ENCODE data around the gene CUL1. TPM values are rescaled to one million over a fixed set of nuclear protein-coding genes. Genes with fewer than 3 reads are reported as not detected.

CUL1 gene
- total RNA-seq, result 10 to 100 TPM; 25.1 to 53.0 (median 36.9) TPM

DNA sequence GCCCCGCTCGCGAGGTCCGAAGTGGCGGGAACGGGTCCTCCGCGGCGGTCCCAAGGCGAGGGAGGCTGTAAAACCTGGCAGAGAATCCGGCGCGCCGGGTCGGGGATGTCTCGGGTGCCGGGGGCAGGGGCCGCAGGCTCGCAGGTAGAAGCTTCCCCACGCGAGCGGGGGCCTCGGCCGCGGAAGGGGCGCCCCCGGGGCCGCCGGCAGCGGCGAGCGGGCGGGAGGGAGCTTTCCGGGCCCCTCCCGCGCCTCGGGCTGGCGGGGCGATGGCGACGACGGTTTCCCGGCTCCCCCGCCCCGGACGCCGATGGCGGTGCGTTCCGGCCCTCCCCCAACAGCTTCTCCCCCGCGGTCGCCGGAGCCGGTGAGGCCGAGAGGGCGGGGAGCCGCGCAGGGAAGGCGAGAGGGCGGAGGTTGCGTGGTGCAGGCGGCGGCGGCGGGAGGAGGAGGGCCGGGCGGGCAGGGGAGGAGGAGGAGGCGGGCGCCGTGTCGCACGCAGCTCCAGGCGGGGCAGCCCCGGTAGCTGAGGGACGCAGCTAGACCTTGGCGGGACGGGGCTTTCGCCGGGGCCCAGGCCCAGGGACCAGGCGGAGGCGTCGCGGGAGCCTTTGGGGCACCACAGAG, at the start of gene CUL1:
Gene CUL1, plus strand, starts transcription at position 507 of the 627 bp plus-strand sequence. CDS start 31,220 bp downstream, outside the sequence.
- ATAC-seq (replicated peaks in 6 of 8), result peak; percentile 70 to 82 (median 75)
- Histone ChIP-seq H3K4me3 (peak within 1 kb of the TSS; percentile 54 to 99 (median 83)), H3K27ac (peak within 1 kb of the TSS; percentile 92 to 98), H3K4me1 (replicated peaks in 1 of 2) (peaks cover 18 to 31% of the 10 kb centered on the region in 2 donors)
- in situ Hi-C loops (cut with MboI; ENCODE audit: low pct_unique_long_range_greater_than_20kb in 2 of 9, low sequenced_read_pairs in 9 of 9, unreplicated experiment in 9 of 9), result no loop called here
- WGBS, 10 experiments, result no CpG with 5 or more reads among the region's 84 CpGs

DNA sequence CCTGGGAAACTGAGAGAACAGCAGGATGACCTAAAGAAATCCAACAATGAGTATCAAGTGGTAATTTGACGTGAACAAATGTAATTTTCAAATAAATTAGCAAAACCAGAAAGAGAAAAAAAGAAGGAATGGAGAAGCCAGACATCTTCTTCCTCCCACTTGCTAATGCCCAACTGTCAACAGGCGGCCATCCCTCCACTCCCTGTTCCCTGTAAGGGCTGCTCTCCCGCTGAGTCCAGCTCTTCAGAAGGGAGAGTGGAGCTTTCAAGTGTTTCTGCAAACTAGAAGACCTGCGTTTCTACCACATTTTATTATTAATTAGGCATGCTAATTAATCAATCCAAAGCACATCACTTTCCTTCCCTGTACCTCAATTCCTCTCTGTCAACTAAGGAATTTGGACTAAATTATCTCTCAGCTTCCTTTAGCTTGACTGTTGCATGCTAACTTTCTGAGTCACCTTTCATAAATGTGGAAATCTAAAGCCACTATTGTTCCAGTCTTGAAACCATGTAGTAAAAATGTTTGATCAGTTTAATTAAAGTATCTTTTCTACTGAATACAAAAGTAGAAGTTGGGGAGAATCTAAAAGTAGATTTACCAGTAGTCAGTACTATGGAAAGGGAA, 48.4 kb upstream of the CUL1 start:
- in situ Hi-C loops (cut with MboI; ENCODE audit: low pct_unique_long_range_greater_than_20kb in 2 of 9, low sequenced_read_pairs in 9 of 9, unreplicated experiment in 9 of 9), result no loop called here
- ATAC-seq (replicated peaks in 6 of 8), result no peak
- WGBS, 10 experiments, result 20 to 93% (median 53%) methylated on average over 1 to 4 of the region's 4 CpGs
- H3K4me1 ChIP-seq (replicated peaks in 1 of 2), result no peaks in the 10 kb centered on the region
- H3K4me3 ChIP-seq, result no peak overlapping the region
- H3K27ac ChIP-seq, result no peak overlapping the region

DNA sequence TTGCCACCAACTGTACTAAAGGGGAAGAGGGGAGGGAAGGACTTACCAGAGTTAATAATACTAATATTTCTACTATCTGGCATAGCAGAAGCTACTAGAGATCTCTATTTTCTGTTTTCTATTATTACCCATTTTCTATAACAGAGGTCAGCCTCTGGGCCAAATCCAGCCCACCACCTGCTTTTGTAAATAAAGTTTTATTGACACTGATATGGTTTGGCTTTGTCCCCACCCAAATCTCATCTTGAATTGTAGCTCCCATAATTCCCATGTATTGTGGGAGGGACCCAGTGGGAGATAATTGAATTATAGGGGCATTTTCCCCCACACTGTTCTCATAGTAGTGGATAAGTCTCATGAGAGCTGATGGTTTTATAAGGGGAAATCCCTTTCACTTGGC, 45.9 kb upstream of the CUL1 start:
- in situ Hi-C loops (cut with MboI; ENCODE audit: low pct_unique_long_range_greater_than_20kb in 2 of 9, low sequenced_read_pairs in 9 of 9, unreplicated experiment in 9 of 9), result no loop called here
- Histone ChIP-seq H3K4me1 (replicated peaks in 1 of 2) (no peaks in the 10 kb centered on the region), H3K4me3 (no peak overlapping the region), H3K27ac (no peak overlapping the region)
- no peak for ATAC-seq (replicated peaks in 6 of 8)

DNA sequence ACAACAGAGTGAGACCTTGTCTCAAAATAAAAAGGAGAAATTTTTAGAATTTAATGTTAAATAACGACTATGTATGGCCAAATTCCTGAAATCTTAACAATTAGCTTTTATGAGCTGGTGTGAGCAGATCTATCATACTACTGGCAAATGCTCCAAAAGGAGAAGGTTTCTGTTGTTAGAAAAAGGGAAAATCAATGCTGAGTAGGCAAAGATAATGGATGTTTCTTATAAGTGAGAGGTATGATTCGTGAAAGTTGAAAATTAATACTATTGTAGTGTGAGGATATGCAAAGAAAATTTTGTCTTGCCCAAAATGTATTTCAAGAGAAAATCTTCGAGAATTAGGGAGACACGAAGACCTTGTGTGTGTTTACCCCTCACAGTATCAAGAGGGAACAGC, 40.8 kb upstream of the CUL1 start:
- no peak for ATAC-seq (replicated peaks in 6 of 8)
- in situ Hi-C loops (cut with MboI; ENCODE audit: low pct_unique_long_range_greater_than_20kb in 2 of 9, low sequenced_read_pairs in 9 of 9, unreplicated experiment in 9 of 9), result no loop called here
- Histone ChIP-seq H3K4me3 (no peak overlapping the region), H3K27ac (no peak overlapping the region), H3K4me1 (replicated peaks in 1 of 2) (no peaks in the 10 kb centered on the region)
- 30 to 87% (median 79%) methylated on average over 1 to 4 of the region's 4 CpGs; no CpG with 5 or more reads in 1 of the 10 experiments for WGBS, 10 experiments

DNA sequence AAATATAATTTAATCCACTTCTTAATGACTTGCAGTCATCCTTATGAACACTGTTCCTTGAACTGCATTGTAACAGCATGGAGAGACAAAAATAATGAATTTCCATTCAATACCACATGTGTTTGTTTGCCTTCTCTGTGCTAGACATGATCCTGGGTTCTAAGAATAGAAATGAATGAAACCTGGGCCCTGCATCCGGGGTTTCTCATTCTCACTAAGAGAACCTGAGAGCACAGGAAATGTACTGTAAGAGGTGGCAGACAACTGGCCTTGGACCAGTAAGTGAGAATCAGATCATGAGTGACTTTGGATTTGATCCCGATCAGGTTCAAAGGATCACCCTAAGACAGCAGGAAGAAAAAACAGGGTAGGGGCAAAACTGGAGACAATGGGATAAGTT, 37.2 kb upstream of the CUL1 start:
- Histone ChIP-seq H3K4me1 (replicated peaks in 1 of 2) (peaks cover 0 to 2% of the 10 kb centered on the region in 2 donors), H3K4me3 (no peak overlapping the region), H3K27ac (no peak overlapping the region)
- ATAC-seq (replicated peaks in 6 of 8), result no peak
- 0 to 100% (median 94%) methylated on average over 1 to 2 of the region's 2 CpGs; no CpG with 5 or more reads in 1 of the 10 experiments for WGBS, 10 experiments
- in situ Hi-C loops (cut with MboI; ENCODE audit: low pct_unique_long_range_greater_than_20kb in 2 of 9, low sequenced_read_pairs in 9 of 9, unreplicated experiment in 9 of 9), result no loop called here

GRCh38 chr7:148662646-148663045, 36.1 kb upstream of the CUL1 start:
- peaks cover 0 to 2% of the 10 kb centered on the region in 2 donors for H3K4me1 ChIP-seq (replicated peaks in 1 of 2)
- no peak for ATAC-seq (replicated peaks in 6 of 8)
- no peak overlapping the region for H3K27ac ChIP-seq
- WGBS, 10 experiments, result 0 to 100% (median 70%) methylated on average over 1 to 3 of the region's 3 CpGs; no CpG with 5 or more reads in 2 of the 10 experiments
- H3K4me3 ChIP-seq, result no peak overlapping the region
- in situ Hi-C loops (cut with MboI; ENCODE audit: low pct_unique_long_range_greater_than_20kb in 2 of 9, low sequenced_read_pairs in 9 of 9, unreplicated experiment in 9 of 9), result no loop called here

- WGBS, 10 experiments, result 0 to 80% (median 28%) methylated on average over 1 to 6 of the region's 6 CpGs; no CpG with 5 or more reads in 2 of the 10 experiments
- ATAC-seq (replicated peaks in 6 of 8), result peak in 6 of 8 experiments; percentile 27 to 100 (median 70)
These were observed 34.4 kb upstream of the CUL1 start for GRCh38 chr7:148664324-148664723.

DNA sequence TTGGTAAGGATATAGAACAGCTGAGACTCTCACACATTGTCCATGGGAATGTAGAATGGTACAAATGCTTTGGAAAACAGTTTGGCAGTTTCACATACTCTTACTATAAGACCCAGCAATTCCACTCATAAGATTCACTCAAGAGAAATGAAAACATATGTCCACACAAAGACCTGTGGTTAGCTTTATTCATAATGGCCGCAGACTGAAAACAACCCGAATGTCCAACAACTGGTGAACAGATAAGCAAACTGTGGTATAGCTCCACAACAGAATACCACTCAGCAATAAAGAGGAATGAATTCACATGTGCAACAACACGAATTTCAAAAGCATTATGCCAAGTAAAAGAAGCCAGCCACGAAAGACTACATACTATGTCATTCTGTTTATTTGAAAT, 33.5 kb upstream of the CUL1 start:
- 0 to 100% (median 67%) methylated on average over 1 to 4 of the region's 4 CpGs; no CpG with 5 or more reads in 1 of the 10 experiments for WGBS, 10 experiments
- Histone ChIP-seq H3K4me1 (replicated peaks in 1 of 2) (peaks cover 0 to 2% of the 10 kb centered on the region in 2 donors), H3K4me3 (no peak overlapping the region), H3K27ac (no peak overlapping the region)
- no peak for ATAC-seq (replicated peaks in 6 of 8)
- in situ Hi-C loops (cut with MboI; ENCODE audit: low pct_unique_long_range_greater_than_20kb in 2 of 9, low sequenced_read_pairs in 9 of 9, unreplicated experiment in 9 of 9), result no loop called here

More at GRCh38 chr7:148664324-148664723, 34.4 kb upstream of the CUL1 start:
- in situ Hi-C loops (cut with MboI; ENCODE audit: low pct_unique_long_range_greater_than_20kb in 2 of 9, low sequenced_read_pairs in 9 of 9, unreplicated experiment in 9 of 9), result no loop called here
- no peak overlapping the region for H3K27ac ChIP-seq
- H3K4me1 ChIP-seq (replicated peaks in 1 of 2), result peaks cover 0 to 2% of the 10 kb centered on the region in 2 donors
- H3K4me3 ChIP-seq, result no peak overlapping the region

DNA sequence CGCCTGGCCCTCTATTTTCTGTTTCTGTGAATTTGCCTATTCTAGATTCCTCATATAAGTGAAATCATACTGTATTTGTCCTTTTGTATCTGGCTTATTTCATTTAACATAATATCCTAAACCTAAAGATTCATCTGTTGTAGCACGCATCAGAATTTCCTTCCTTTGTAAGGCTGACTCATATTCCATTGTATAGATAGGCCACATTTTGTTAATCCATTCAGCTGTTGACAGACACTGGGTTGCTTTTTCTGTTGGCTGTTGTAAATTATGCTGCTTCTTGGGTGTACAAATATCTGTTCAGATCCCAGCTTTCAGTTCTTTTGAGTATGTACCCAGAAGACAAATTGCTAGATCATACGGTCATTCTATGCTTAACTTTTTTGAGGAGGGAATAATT, 28.8 kb upstream of the CUL1 start:
- in situ Hi-C loops (cut with MboI; ENCODE audit: low pct_unique_long_range_greater_than_20kb in 2 of 9, low sequenced_read_pairs in 9 of 9, unreplicated experiment in 9 of 9), result no loop called here
- no peak overlapping the region for H3K4me3 ChIP-seq
- ATAC-seq (replicated peaks in 6 of 8), result no peak
- no peak overlapping the region for H3K27ac ChIP-seq
- 0 to 100% (median 89%) methylated on average over 1 to 3 of the region's 3 CpGs; no CpG with 5 or more reads in 1 of the 10 experiments for WGBS, 10 experiments
- H3K4me1 ChIP-seq (replicated peaks in 1 of 2), result no peaks in the 10 kb centered on the region

DNA sequence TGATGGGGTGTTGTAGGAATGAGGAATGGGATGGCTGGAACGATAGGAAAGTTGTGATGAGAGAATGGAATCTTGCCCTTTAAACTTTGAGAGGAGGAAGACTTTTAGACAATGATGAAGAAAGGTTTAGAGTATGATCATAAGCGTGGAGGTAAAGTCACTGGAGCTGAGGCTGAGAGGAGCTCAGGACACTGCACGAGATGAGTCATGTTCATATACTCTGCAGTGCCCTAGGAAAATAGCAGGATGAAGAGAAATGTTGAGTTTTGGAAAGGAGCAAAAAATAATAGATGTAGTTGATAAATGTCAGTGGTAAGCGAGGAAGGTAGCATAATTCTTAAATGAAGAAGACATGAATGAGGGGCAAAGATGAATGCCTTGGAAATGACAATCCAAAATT, 28.3 kb upstream of the CUL1 start:
- peak in 1 of 8 experiments; percentile 12 for ATAC-seq (replicated peaks in 6 of 8)
- H3K4me1 ChIP-seq (replicated peaks in 1 of 2), result no peaks in the 10 kb centered on the region
- in situ Hi-C loops (cut with MboI; ENCODE audit: low pct_unique_long_range_greater_than_20kb in 2 of 9, low sequenced_read_pairs in 9 of 9, unreplicated experiment in 9 of 9), result no loop called here
- no peak overlapping the region for H3K4me3 ChIP-seq
- WGBS, 10 experiments, result 25 to 100% (median 72%) methylated on average over 2 to 4 of the region's 4 CpGs
- H3K27ac ChIP-seq, result no peak overlapping the region

GRCh38 chr7:148670807-148671206, 27.9 kb upstream of the CUL1 start:
- in situ Hi-C loops (cut with MboI; ENCODE audit: low pct_unique_long_range_greater_than_20kb in 2 of 9, low sequenced_read_pairs in 9 of 9, unreplicated experiment in 9 of 9), result no loop called here
- no peak for ATAC-seq (replicated peaks in 6 of 8)
- Histone ChIP-seq H3K4me3 (no peak overlapping the region), H3K4me1 (replicated peaks in 1 of 2) (no peaks in the 10 kb centered on the region), H3K27ac (no peak overlapping the region)
- 31 to 97% (median 70%) methylated on average over 1 to 4 of the region's 4 CpGs; no CpG with 5 or more reads in 4 of the 10 experiments for WGBS, 10 experiments

DNA sequence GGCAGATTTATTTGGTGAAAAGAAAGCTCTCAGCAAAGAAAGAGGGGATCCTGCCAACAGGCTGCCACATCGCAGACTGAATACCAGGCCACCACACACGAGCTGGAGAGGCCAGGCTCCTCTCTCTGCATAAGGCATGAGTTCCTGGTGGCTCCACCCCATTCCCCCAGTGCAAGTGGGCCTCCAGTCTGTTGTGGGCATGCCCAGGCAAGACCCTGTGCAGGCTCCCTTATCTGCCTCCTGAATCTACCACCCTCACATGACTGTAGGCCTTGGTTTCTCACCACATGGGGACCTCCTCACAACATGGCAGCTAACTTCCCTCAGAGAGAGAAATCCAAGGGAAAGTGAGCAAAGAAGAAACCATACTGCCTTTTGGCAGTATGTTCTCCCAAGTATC, 26.7 kb upstream of the CUL1 start:
- peak in 2 of 8 experiments; percentile 31 to 78 for ATAC-seq (replicated peaks in 6 of 8)
- in situ Hi-C loops (cut with MboI; ENCODE audit: low pct_unique_long_range_greater_than_20kb in 2 of 9, low sequenced_read_pairs in 9 of 9, unreplicated experiment in 9 of 9), result no loop called here

GRCh38 chr7:148674689-148675088, 24.0 kb upstream of the CUL1 start:
- in situ Hi-C loops (cut with MboI; ENCODE audit: low pct_unique_long_range_greater_than_20kb in 2 of 9, low sequenced_read_pairs in 9 of 9, unreplicated experiment in 9 of 9), result no loop called here
- Histone ChIP-seq H3K4me1 (replicated peaks in 1 of 2) (no peaks in the 10 kb centered on the region), H3K27ac (no peak overlapping the region), H3K4me3 (no peak overlapping the region)
- peak in 3 of 8 experiments; percentile 60 to 87 (median 80) for ATAC-seq (replicated peaks in 6 of 8)
- 0 to 80% (median 60%) methylated on average over 1 to 5 of the region's 5 CpGs; no CpG with 5 or more reads in 2 of the 10 experiments for WGBS, 10 experiments

More for the DNA sequence above, 26.7 kb upstream of the CUL1 start:
- Histone ChIP-seq H3K27ac (no peak overlapping the region), H3K4me1 (replicated peaks in 1 of 2) (no peaks in the 10 kb centered on the region), H3K4me3 (no peak overlapping the region)
- 50 to 80% (median 60%) methylated on average over 1 to 2 of the region's 2 CpGs; no CpG with 5 or more reads in 6 of the 10 experiments for WGBS, 10 experiments

All from motor neuron (in vitro differentiated cells).